Aorta (tissue), 4 donors: Measurements from ENCODE around the gene KCNK1. TPM values are rescaled to one million over a fixed set of nuclear protein-coding genes. Genes with fewer than 3 reads are reported as not detected.

ENCODE experiments used
- microRNA-seq, 2 donors: library from miRNA; unstranded; fragments of <30 nt; microRNA quantifications; one replicate each; pipeline ENCODE4 v1.2.0, GENCODE V29; 2020
- polyA plus RNA-seq, 2 donors: library from polyadenylated mRNA; stranded (reverse); fragments of 200-250 nt; gene quantifications; one replicate each; pipeline ENCODE4 v1.2.3, GENCODE V29; 2013
- total RNA-seq, 2 donors: library from RNA; stranded (reverse); fragmentation: NEBNext Ultra II Directional; extraction: Animal tissue kit (Norgen Biotek cat#: 25700); gene quantifications; one replicate each; pipeline ENCODE4 v1.2.1, GENCODE V29; 2021
- donor health status: healthy with polysubstance abuse.
- donor health status: Bipolar disorder and iron deficiency.
- donor health status: DM: no; HTN: no; CAD: no.
- donor health status: DM: yes; HTN: yes; CAD: no.

KCNK1 gene
- total and polyA plus RNA-seq, 4 donors: 1.5 to 7.0 (median 5.9) TPM; not detected in 1

Small RNA genes lying within 50 kb of the gene (microRNA-seq; reads per million reads assigned to microRNA genes)
- gene MIR4427: 0 reads per million in 2 donors
